ENCODE results near the gene SPAG5. TPM values are rescaled to one million over a fixed set of nuclear protein-coding genes. Genes with fewer than 3 reads are reported as not detected.

Gene SPAG5
- total and polyA plus RNA-seq, 9 of the 15 experiments (the other 6 are each of a cell fraction or from before 2014, with no cell fraction given): 94.4 to 286 (median 151) TPM

DNA sequence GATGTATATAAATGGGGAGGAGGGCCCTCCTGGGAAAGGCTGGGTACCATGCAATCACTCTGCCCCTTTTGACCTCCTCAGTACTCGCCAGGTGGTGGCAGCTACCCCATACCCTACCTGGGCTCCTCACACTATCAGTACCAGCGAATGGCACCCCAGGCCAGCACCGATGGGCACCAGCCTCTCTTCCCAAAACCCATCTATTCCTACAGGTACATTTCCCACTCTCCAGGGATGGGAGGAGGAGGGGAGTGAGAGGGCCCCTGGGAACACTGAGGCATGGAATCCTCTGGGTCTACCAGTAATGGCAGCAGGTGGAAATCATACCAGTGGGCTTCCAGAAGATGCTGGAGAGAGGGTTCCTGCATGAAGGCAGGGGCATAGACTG lies 69.8 kb downstream of the SPAG5 start:
- CTCF ChIA-PET (ENCODE audit: low intra/inter-chr PET ratio): no interaction called here
- no TSS peak for BruUV-seq (replicated peaks)
- intact Hi-C loops (cut with micrococcal nuclease): no loop called here
- H3K79me2 ChIP-seq (ENCODE audit: control insufficient read depth, insufficient read depth, low read length): no peaks in the 10 kb centered on the region
- no peak for FAIRE-seq
- H3K36me3 ChIP-seq (ENCODE audit: control insufficient read depth, insufficient read depth, low read length): no peaks in the 10 kb centered on the region
- H3K27ac ChIP-seq (ENCODE audit: extremely low read depth, low read depth, low read length): no peak overlapping the region
- WGBS (ENCODE audit: insufficient coverage, low coverage, missing lambda C conversion rate): 3% methylated on average over 3 of the region's 3 CpGs
- H3K9ac ChIP-seq (ENCODE audit: insufficient read depth in 1 of 2, low read depth in 2 of 2, low read length in 2 of 2): no peak overlapping the region
- no peak for DNase-seq (ENCODE audit: extremely low read depth in 1 of 4, low spot score in 3 of 4)
- no peaks in the 10 kb centered on the region for H3K9me1 ChIP-seq (ENCODE audit: control insufficient read depth, insufficient read depth, low read length)
- no peak for ATAC-seq
- peaks cover 5 to 16% of the 10 kb centered on the region in 2 experiments; a peak in 2 of 5 replicates for H3K27me3 ChIP-seq (ENCODE audit: control insufficient read depth in 2 of 2, insufficient read depth in 2 of 2, low read length in 2 of 2)
- no peak overlapping the region for H3K4me2 ChIP-seq (ENCODE audit: insufficient read depth, low read length)
- no peak overlapping the region for H3K4me3 ChIP-seq
- peaks cover 8% of the 10 kb centered on the region for H3K9me3 ChIP-seq (replicated peaks; ENCODE audit: control insufficient read depth, insufficient read depth, low read depth, low read length)
- H3K4me1 ChIP-seq (replicated peaks in 1 of 2; ENCODE audit: control insufficient read depth in 2 of 2, insufficient read depth in 2 of 2, low read length in 2 of 2): peaks cover 29 to 45% of the 10 kb centered on the region in 2 experiments; a peak in 4 of 5 replicates
- 0 out of 2 replicates have a peak, but pooled peaks cover 5% of the 10 kb centered on the region for H4K20me1 ChIP-seq (replicated peaks; ENCODE audit: control insufficient read depth, insufficient read depth, low read length)
- in situ Hi-C loops (cut with MboI): no loop called here
- TF ChIP-seq LARP7 (IDR thresholded peaks at IDR 0.05) (no peak), MCM7 (IDR thresholded peaks at IDR 0.05) (no peak)
- POLR2A ChIA-PET: interaction anchor here (0.7 to 1.3 kb wide), 3 partner anchors 9 to 17 kb away, joined by 3 to 5 read pairs (median 3); no protein-coding TSS in a partner anchor
- no peak overlapping the region for H2AFZ ChIP-seq (ENCODE audit: low read depth, low read length)

DNA sequence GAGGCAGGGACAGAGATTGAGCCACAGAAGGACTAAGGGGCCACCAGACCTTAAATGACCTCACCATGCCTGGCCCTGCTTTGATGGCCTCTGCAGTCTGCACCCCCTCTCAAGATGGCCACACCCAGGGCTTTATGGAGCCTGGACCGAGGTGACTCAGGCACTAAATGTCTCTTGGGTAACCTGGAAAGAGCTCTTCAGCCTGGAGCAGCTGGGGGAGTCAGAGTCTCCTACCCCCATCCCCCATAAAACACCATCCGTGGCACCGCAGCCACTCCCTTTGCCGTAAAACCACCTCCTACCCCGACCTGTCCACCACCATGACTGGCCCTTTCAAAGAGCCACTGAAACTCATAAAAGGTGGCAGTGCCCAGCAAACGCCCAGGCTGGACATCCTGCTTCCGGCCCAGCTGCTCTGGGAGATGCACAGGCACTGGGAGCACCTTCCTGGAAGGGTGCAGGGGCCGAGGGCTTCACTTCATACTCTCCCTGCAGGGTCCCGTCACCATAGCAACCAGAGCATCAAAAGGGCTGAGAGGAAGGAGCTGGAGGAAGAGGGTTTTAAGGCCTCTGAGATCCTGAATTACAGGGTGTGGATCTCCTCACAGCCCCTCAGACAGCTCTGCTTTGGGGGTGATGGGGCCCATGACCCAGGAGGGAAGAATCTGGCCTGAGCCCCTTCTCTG lies 70.4 kb downstream of the SPAG5 start:
- peak; percentile 62 for FAIRE-seq
- 9% methylated on average over 9 of the region's 9 CpGs for WGBS (ENCODE audit: insufficient coverage, low coverage, missing lambda C conversion rate)
- no peaks in the 10 kb centered on the region for H4K20me1 ChIP-seq (replicated peaks; ENCODE audit: control insufficient read depth, insufficient read depth, low read length)
- no peaks in the 10 kb centered on the region for H3K9me1 ChIP-seq (ENCODE audit: control insufficient read depth, insufficient read depth, low read length)
- in situ Hi-C loops (cut with MboI): no loop called here
- H3K27me3 ChIP-seq (ENCODE audit: control insufficient read depth in 2 of 2, insufficient read depth in 2 of 2, low read length in 2 of 2): peaks cover 5 to 11% of the 10 kb centered on the region in 2 experiments; a peak in 2 of 5 replicates
- H3K79me2 ChIP-seq (ENCODE audit: control insufficient read depth, insufficient read depth, low read length): no peaks in the 10 kb centered on the region
- BruUV-seq (replicated peaks): no TSS peak
- peak overlapping the region; percentile 27; the same call in 1 of the 2 replicates for H3K4me2 ChIP-seq (ENCODE audit: insufficient read depth, low read length)
- no peaks in the 10 kb centered on the region for H3K36me3 ChIP-seq (ENCODE audit: control insufficient read depth, insufficient read depth, low read length)
- no peak overlapping the region for H2AFZ ChIP-seq (ENCODE audit: low read depth, low read length)
- H3K9ac ChIP-seq (ENCODE audit: insufficient read depth in 1 of 2, low read depth in 2 of 2, low read length in 2 of 2): peak overlapping the region in 1 of 2 experiments; percentile 33; a peak in 1 of 4 replicates
- POLR2A ChIA-PET: interaction anchor here (0.7 to 1.3 kb wide), 3 partner anchors 9 to 17 kb away, joined by 3 to 5 read pairs (median 3); no protein-coding TSS in a partner anchor
- peaks cover 29 to 49% of the 10 kb centered on the region in 2 experiments; a peak in 4 of 5 replicates for H3K4me1 ChIP-seq (replicated peaks in 1 of 2; ENCODE audit: control insufficient read depth in 2 of 2, insufficient read depth in 2 of 2, low read length in 2 of 2)
- peak; percentile 52 to 71 (median 65) for DNase-seq (ENCODE audit: extremely low read depth in 1 of 4, low spot score in 3 of 4)
- CTCF ChIA-PET (ENCODE audit: low intra/inter-chr PET ratio): no interaction called here
- peaks cover 8% of the 10 kb centered on the region for H3K9me3 ChIP-seq (replicated peaks; ENCODE audit: control insufficient read depth, insufficient read depth, low read depth, low read length)
- H3K27ac ChIP-seq (ENCODE audit: extremely low read depth, low read depth, low read length): no peak overlapping the region
- no peak overlapping the region for H3K4me3 ChIP-seq
- intact Hi-C loops (cut with micrococcal nuclease): no loop called here
- ATAC-seq: peak; percentile 66
- TF ChIP-seq ZNF134 (CRISPR knock-in tag; conservative IDR thresholded peaks at IDR 0.05): no peak
- no peak for TF ChIP-seq ZSCAN29 (IDR thresholded peaks at IDR 0.05)
- TF ChIP-seq SMARCB1 (IDR thresholded peaks at IDR 0.05; ENCODE audit: insufficient read length, low read depth): no peak
- TF ChIP-seq, protein P1, sequence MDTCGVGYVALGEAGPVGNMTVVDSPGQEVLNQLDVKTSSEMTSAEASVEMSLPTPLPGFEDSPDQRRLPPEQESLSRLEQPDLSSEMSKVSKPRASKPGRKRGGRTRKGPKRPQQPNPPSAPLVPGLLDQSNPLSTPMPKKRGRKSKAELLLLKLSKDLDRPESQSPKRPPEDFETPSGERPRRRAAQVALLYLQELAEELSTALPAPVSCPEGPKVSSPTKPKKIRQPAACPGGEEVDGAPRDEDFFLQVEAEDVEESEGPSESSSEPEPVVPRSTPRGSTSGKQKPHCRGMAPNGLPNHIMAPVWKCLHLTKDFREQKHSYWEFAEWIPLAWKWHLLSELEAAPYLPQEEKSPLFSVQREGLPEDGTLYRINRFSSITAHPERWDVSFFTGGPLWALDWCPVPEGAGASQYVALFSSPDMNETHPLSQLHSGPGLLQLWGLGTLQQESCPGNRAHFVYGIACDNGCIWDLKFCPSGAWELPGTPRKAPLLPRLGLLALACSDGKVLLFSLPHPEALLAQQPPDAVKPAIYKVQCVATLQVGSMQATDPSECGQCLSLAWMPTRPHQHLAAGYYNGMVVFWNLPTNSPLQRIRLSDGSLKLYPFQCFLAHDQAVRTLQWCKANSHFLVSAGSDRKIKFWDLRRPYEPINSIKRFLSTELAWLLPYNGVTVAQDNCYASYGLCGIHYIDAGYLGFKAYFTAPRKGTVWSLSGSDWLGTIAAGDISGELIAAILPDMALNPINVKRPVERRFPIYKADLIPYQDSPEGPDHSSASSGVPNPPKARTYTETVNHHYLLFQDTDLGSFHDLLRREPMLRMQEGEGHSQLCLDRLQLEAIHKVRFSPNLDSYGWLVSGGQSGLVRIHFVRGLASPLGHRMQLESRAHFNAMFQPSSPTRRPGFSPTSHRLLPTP (IDR thresholded peaks at IDR 0.05; ENCODE audit: borderline replicate concordance, extremely low read depth, insufficient read length): no peak
- TF ChIP-seq JUND (IDR thresholded peaks at IDR 0.05; ENCODE audit: borderline replicate concordance, low read depth, low read length): 0 out of 2 replicates have a peak, but pooled peaks have one; percentile 32
- TF ChIP-seq JUND (tag; IDR thresholded peaks at IDR 0.05; ENCODE audit: borderline replicate concordance, low read depth, low read length): no peak
- TF ChIP-seq, protein P2, sequence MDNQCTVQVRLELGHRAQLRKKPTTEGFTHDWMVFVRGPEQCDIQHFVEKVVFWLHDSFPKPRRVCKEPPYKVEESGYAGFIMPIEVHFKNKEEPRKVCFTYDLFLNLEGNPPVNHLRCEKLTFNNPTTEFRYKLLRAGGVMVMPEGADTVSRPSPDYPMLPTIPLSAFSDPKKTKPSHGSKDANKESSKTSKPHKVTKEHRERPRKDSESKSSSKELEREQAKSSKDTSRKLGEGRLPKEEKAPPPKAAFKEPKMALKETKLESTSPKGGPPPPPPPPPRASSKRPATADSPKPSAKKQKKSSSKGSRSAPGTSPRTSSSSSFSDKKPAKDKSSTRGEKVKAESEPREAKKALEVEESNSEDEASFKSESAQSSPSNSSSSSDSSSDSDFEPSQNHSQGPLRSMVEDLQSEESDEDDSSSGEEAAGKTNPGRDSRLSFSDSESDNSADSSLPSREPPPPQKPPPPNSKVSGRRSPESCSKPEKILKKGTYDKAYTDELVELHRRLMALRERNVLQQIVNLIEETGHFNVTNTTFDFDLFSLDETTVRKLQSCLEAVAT (IDR thresholded peaks at IDR 0.05): no peak
- TF ChIP-seq NCOR1 (IDR thresholded peaks at IDR 0.05): no peak
- no peak for TF ChIP-seq NFATC3 (IDR thresholded peaks at IDR 0.05)
- peak; percentile 86 for TF ChIP-seq RFX1 (IDR thresholded peaks at IDR 0.05)

Data from K562 (cell line).